BLaER1 treated with 17β-estradiol and CSF1 and Interleukin-3, amounts not matched to agents 10 nM and 100 nM (cell line): ENCODE measurements around the gene MIPEP.

Experiments
- H3K27ac ChIP-seq, 11 experiments: shearing (Covaris generic); formaldehyde crosslinking; 2 replicates each; pipeline ENCODE4 v1.8.1; 2022
- H3K27me3 ChIP-seq, 11 experiments: shearing (Covaris generic); formaldehyde crosslinking; 2 replicates each; pipeline ENCODE4 v1.8.1; 2022
- H3K36me3 ChIP-seq, 11 experiments: shearing (Covaris generic); formaldehyde crosslinking; 2 replicates each; pipeline ENCODE4 v1.8.1; 2022
- H3K4me1 ChIP-seq, 10 experiments: shearing (Covaris generic); formaldehyde crosslinking; 2 replicates each; pipeline ENCODE4 v1.8.1; 2022
- H3K4me2 ChIP-seq, 11 experiments: shearing (Covaris generic); formaldehyde crosslinking; 2 replicates each; pipeline ENCODE4 v1.8.1; 2022
- H3K4me3 ChIP-seq, 10 experiments: shearing (Covaris generic); formaldehyde crosslinking; 2 replicates each; pipeline ENCODE4 v1.8.1; 2022
- H3K9ac ChIP-seq, 11 experiments: shearing (Covaris generic); formaldehyde crosslinking; 2 replicates each; pipeline ENCODE4 v1.8.1; 2022
- H3K9me3 ChIP-seq, 11 experiments: shearing (Covaris generic); formaldehyde crosslinking; replicated peaks in 1 of 11; 2 replicates each; pipeline ENCODE4 v1.8.1; 2022
- H4K20me1 ChIP-seq, 11 experiments: shearing (Covaris generic); formaldehyde crosslinking; 2 replicates each; pipeline ENCODE4 v1.8.1; 2022
- Cebpa-rat ChIP-seq, 11 experiments: shearing (Covaris generic); IDR thresholded peaks; 2 replicates each; pipeline ENCODE4 v1.8.1; 2022

MIPEP gene

GRCh38 chr13:23870356-23871140 is 18.7 kb downstream of the MIPEP start:
- Histone ChIP-seq H3K4me2 (no peak overlapping the region), H3K9me3 (no peaks in the 10 kb centered on the region), H3K27me3 (no peaks in the 10 kb centered on the region), H3K9ac (no peak overlapping the region; a peak in 1 of 22 replicates), H4K20me1 (no peaks in the 10 kb centered on the region), H3K4me3 (no peak overlapping the region), H3K4me1 (peaks cover 0 to 12% (median 4%) of the 10 kb centered on the region in 10 experiments; a peak in 7 of 20 replicates), H3K36me3 (no peaks in the 10 kb centered on the region), H3K27ac (no peak overlapping the region)
- TF ChIP-seq Cebpa-rat (IDR thresholded peaks at IDR 0.05), result no peak

GRCh38 chr13:23868521-23868920 is 20.7 kb downstream of the MIPEP start:
- no peak overlapping the region for H3K9ac ChIP-seq
- no peak overlapping the region for H3K27ac ChIP-seq
- no peaks in the 10 kb centered on the region for H4K20me1 ChIP-seq
- TF ChIP-seq Cebpa-rat (IDR thresholded peaks at IDR 0.05), result peak in 1 of 11 experiments; percentile 41; a peak in 1 of 22 replicates
- H3K4me2 ChIP-seq, result no peak overlapping the region
- no peaks in the 10 kb centered on the region for H3K36me3 ChIP-seq
- no peak overlapping the region for H3K4me3 ChIP-seq
- no peaks in the 10 kb centered on the region for H3K27me3 ChIP-seq
- peaks cover 0 to 12% (median 4%) of the 10 kb centered on the region in 10 experiments; a peak in 7 of 20 replicates for H3K4me1 ChIP-seq
- no peaks in the 10 kb centered on the region for H3K9me3 ChIP-seq

GRCh38 chr13:23867027-23867491 is 22.1 kb downstream of the MIPEP start:
- Histone ChIP-seq H3K4me3 (no peak overlapping the region), H3K9ac (no peak overlapping the region), H3K9me3 (no peaks in the 10 kb centered on the region), H3K4me1 (peaks cover 0 to 12% (median 4%) of the 10 kb centered on the region in 10 experiments; a peak in 7 of 20 replicates), H4K20me1 (no peaks in the 10 kb centered on the region), H3K27ac (no peak overlapping the region), H3K27me3 (no peaks in the 10 kb centered on the region), H3K36me3 (peaks cover 0 to under 1% (median 0%) of the 10 kb centered on the region in 11 experiments; a peak in 1 of 22 replicates), H3K4me2 (no peak overlapping the region)
- no peak for TF ChIP-seq Cebpa-rat (IDR thresholded peaks at IDR 0.05)

GRCh38 chr13:23866420-23867026 is 22.7 kb downstream of the MIPEP start:
- Histone ChIP-seq H3K4me3 (no peak overlapping the region), H3K4me2 (0 out of 22 replicates have a peak overlapping the region, but pooled peaks of 1 of the 11 experiments have one; percentile 15), H3K9me3 (no peaks in the 10 kb centered on the region), H3K9ac (no peak overlapping the region), H3K4me1 (peaks cover 0 to 12% (median 4%) of the 10 kb centered on the region in 10 experiments; a peak in 7 of 20 replicates), H4K20me1 (no peaks in the 10 kb centered on the region), H3K27ac (no peak overlapping the region), H3K36me3 (peaks cover 0 to 5% (median 0%) of the 10 kb centered on the region in 11 experiments; a peak in 3 of 22 replicates), H3K27me3 (no peaks in the 10 kb centered on the region)
- no peak for TF ChIP-seq Cebpa-rat (IDR thresholded peaks at IDR 0.05)

GRCh38 chr13:23865906-23866305 is 23.3 kb downstream of the MIPEP start:
- Histone ChIP-seq H3K9me3 (no peaks in the 10 kb centered on the region), H3K9ac (no peak overlapping the region), H3K4me3 (no peak overlapping the region), H4K20me1 (no peaks in the 10 kb centered on the region), H3K4me1 (peaks cover 0 to 11% (median 3%) of the 10 kb centered on the region in 10 experiments; a peak in 7 of 20 replicates), H3K36me3 (peaks cover 0 to 12% (median 0%) of the 10 kb centered on the region in 11 experiments; a peak in 5 of 22 replicates), H3K4me2 (0 out of 22 replicates have a peak overlapping the region, but pooled peaks of 1 of the 11 experiments have one; percentile 15), H3K27ac (no peak overlapping the region), H3K27me3 (no peaks in the 10 kb centered on the region)
- no peak for TF ChIP-seq Cebpa-rat (IDR thresholded peaks at IDR 0.05)

GRCh38 chr13:23865026-23865425 is 24.2 kb downstream of the MIPEP start:
- Histone ChIP-seq H3K4me1 (peaks cover 0 to 11% (median 0%) of the 10 kb centered on the region in 10 experiments; a peak in 5 of 20 replicates), H3K9me3 (no peaks in the 10 kb centered on the region), H3K4me2 (no peak overlapping the region), H3K27ac (no peak overlapping the region), H3K4me3 (no peak overlapping the region), H3K36me3 (peaks cover 0 to 13% (median 0%) of the 10 kb centered on the region in 11 experiments; a peak in 5 of 22 replicates), H3K27me3 (no peaks in the 10 kb centered on the region), H3K9ac (no peak overlapping the region), H4K20me1 (no peaks in the 10 kb centered on the region)
- TF ChIP-seq Cebpa-rat (IDR thresholded peaks at IDR 0.05), result no peak

- Histone ChIP-seq H3K4me1 (peaks cover 0 to 11% (median under 1%) of the 10 kb centered on the region in 10 experiments; a peak in 6 of 20 replicates), H3K27me3 (no peaks in the 10 kb centered on the region), H3K4me2 (no peak overlapping the region), H3K4me3 (no peak overlapping the region), H3K36me3 (peaks cover 0 to 24% (median 0%) of the 10 kb centered on the region in 11 experiments; a peak in 6 of 22 replicates), H4K20me1 (no peaks in the 10 kb centered on the region), H3K27ac (no peak overlapping the region), H3K9ac (no peak overlapping the region), H3K9me3 (no peaks in the 10 kb centered on the region)
- TF ChIP-seq Cebpa-rat (IDR thresholded peaks at IDR 0.05), result no peak
These were observed 27.9 kb downstream of the MIPEP start for GRCh38 chr13:23861310-23861709.

GRCh38 chr13:23859904-23860303 is 29.3 kb downstream of the MIPEP start:
- Histone ChIP-seq H3K9ac (no peak overlapping the region), H3K9me3 (no peaks in the 10 kb centered on the region), H3K27ac (no peak overlapping the region), H3K4me2 (no peak overlapping the region), H3K4me1 (peaks cover 0 to 12% (median 0%) of the 10 kb centered on the region in 10 experiments; a peak in 2 of 20 replicates), H3K36me3 (peaks cover 0 to 26% (median 0%) of the 10 kb centered on the region in 11 experiments; a peak in 6 of 22 replicates), H3K4me3 (no peak overlapping the region), H4K20me1 (no peaks in the 10 kb centered on the region), H3K27me3 (no peaks in the 10 kb centered on the region)
- TF ChIP-seq Cebpa-rat (IDR thresholded peaks at IDR 0.05), result no peak

- no peaks in the 10 kb centered on the region for H3K27me3 ChIP-seq
- H3K4me3 ChIP-seq, result no peak overlapping the region
- peaks cover 0 to 26% (median 0%) of the 10 kb centered on the region in 11 experiments; a peak in 6 of 22 replicates for H3K36me3 ChIP-seq
- TF ChIP-seq Cebpa-rat (IDR thresholded peaks at IDR 0.05), result no peak
- H3K27ac ChIP-seq, result no peak overlapping the region
- H3K4me1 ChIP-seq, result peaks cover 0 to 12% (median 0%) of the 10 kb centered on the region in 10 experiments; a peak in 2 of 20 replicates
- H3K9me3 ChIP-seq, result no peaks in the 10 kb centered on the region
- H3K9ac ChIP-seq, result no peak overlapping the region
- H4K20me1 ChIP-seq, result no peaks in the 10 kb centered on the region
- H3K4me2 ChIP-seq, result no peak overlapping the region
These were observed 29.7 kb downstream of the MIPEP start for GRCh38 chr13:23859455-23859854.
